ENCODE results near the gene DPH1. TPM values are rescaled to one million over a fixed set of nuclear protein-coding genes. Genes with fewer than 3 reads are reported as not detected.

The DPH1 gene
- total RNA-seq, 4 donors from 2014 or later = 25.9 to 130 (median 64.5) TPM

GRCh38 chr17:2090210-2090641 is 60.3 kb downstream of the DPH1 start:
- TF ChIP-seq CTCF (IDR thresholded peaks at IDR 0.05) (no peak), POLR2A (IDR thresholded peaks at IDR 0.05) (no peak)
- H3K36me3 ChIP-seq = no peaks in the 10 kb centered on the region
- no peaks in the 10 kb centered on the region for H3K27me3 ChIP-seq
- no peak for DNase-seq
- peak overlapping the region; percentile 85 to 94 (median 89) for H3K27ac ChIP-seq
- peak overlapping the region in 3 of 4 donors; percentile 33 to 40 (median 37) for H3K4me3 ChIP-seq
- H3K4me1 ChIP-seq = peaks cover 0 to 57% (median 32%) of the 10 kb centered on the region in 4 donors
- H3K9me3 ChIP-seq = no peaks in the 10 kb centered on the region

GRCh38 chr17:2090804-2091534 is 61.0 kb downstream of the DPH1 start:
- Histone ChIP-seq H3K36me3 (no peaks in the 10 kb centered on the region), H3K27me3 (no peaks in the 10 kb centered on the region), H3K4me3 (no peak overlapping the region), H3K9me3 (no peaks in the 10 kb centered on the region), H3K27ac (peak overlapping the region; percentile 85 to 94 (median 89)), H3K4me1 (peaks cover 0 to 52% (median 32%) of the 10 kb centered on the region in 4 donors)
- TF ChIP-seq POLR2A (IDR thresholded peaks at IDR 0.05) (no peak), CTCF (IDR thresholded peaks at IDR 0.05) (peak in 3 of 6 experiments; percentile 11 to 33 (median 20))
- no peak for DNase-seq

GRCh38 chr17:2092253-2092652 is 62.3 kb downstream of the DPH1 start:
- H3K36me3 ChIP-seq = no peaks in the 10 kb centered on the region
- H3K4me1 ChIP-seq = peaks cover 0 to 39% (median 22%) of the 10 kb centered on the region in 4 donors
- peak in 1 of 6 experiments; percentile 6 for TF ChIP-seq CTCF (IDR thresholded peaks at IDR 0.05)
- TF ChIP-seq POLR2A (IDR thresholded peaks at IDR 0.05) = no peak
- H3K27ac ChIP-seq = peak overlapping the region in 2 of 4 donors; percentile 61 to 94
- H3K9me3 ChIP-seq = no peaks in the 10 kb centered on the region
- DNase-seq = no peak
- no peak overlapping the region for H3K4me3 ChIP-seq
- no peaks in the 10 kb centered on the region for H3K27me3 ChIP-seq

- no peak for TF ChIP-seq CTCF (IDR thresholded peaks at IDR 0.05)
- no peak for TF ChIP-seq POLR2A (IDR thresholded peaks at IDR 0.05)
- peaks cover 0 to 29% (median 11%) of the 10 kb centered on the region in 4 donors for H3K4me1 ChIP-seq
- no peak overlapping the region for H3K4me3 ChIP-seq
- H3K27me3 ChIP-seq = no peaks in the 10 kb centered on the region
- H3K36me3 ChIP-seq = no peaks in the 10 kb centered on the region
- no peak overlapping the region for H3K27ac ChIP-seq
- no peak for DNase-seq
- H3K9me3 ChIP-seq = no peaks in the 10 kb centered on the region
Measured at GRCh38 chr17:2093349-2093748, 63.4 kb downstream of the DPH1 start.

Small RNA genes within 50 kb of the gene (small RNA-seq; reads per million reads assigned to genes)
- gene AC090617.9 (0 reads per million in 2 donors), gene MIR132 (5.7 to 31.4 reads per million in 2 donors), gene MIR212 (0.41 to 7.5 reads per million in 2 donors), gene OVCA2 (0 reads per million in 2 donors)

Other genes with a start within 250 kb of the DPH1 start
- 10 to 100 TPM; 31.2 to 42.1 (median 39.8) TPM for gene SMYD4, start 200.3 kb upstream of the DPH1 start, total RNA-seq
- 10 to 100 TPM; 17.2 to 32.2 (median 26.0) TPM for gene RPA1, start 200.1 kb upstream of the DPH1 start, total RNA-seq
- not detected for gene RTN4RL1, start 4.8 kb upstream of the DPH1 start, total RNA-seq
- gene OVCA2, start 11.9 kb downstream of the DPH1 start, total RNA-seq = 10 to 100 TPM; 32.4 to 49.0 (median 37.8) TPM
- gene HIC1, start 24.9 kb downstream of the DPH1 start, total RNA-seq = 10 to 100 TPM in 2 of 4 donors, 1 to 10 TPM in 2; 6.8 to 40.4 (median 12.8) TPM

All from Peyer's patch (tissue), 4 donors.